GM23338 (cell line): ENCODE measurements around the gene RNF215. TPM values are rescaled to one million over a fixed set of nuclear protein-coding genes. Genes with fewer than 3 reads are reported as not detected.

ENCODE experiments used
- ATAC-seq: fragments of 200-7000 bp; cut with Tn5 transposase; 3 replicates; pipeline ENCODE4 v1.9.1; 2020
- DNase-seq: peaks from one replicate; pipeline ENCODE4 v3.0.0-alpha.2; 2015; ENCODE audit warnings: low spot score
- H2AFZ ChIP-seq: fragments of 200-600 bp; sonication (generic); 2 replicates; pipeline ENCODE4 v1.8.0; 2016; ENCODE audit warnings: antibody characterized with exemption, mild to moderate bottlenecking, moderate library complexity
- H3F3A ChIP-seq: fragments of 200-600 bp; sonication (generic); replicated peaks from 2 replicates; pipeline ENCODE4 v1.8.0; 2017; ENCODE audit warnings: antibody characterized with exemption, mixed run types, low read depth
- H3K27ac ChIP-seq: fragments of 200-600 bp; sonication (generic); 2 replicates; pipeline ENCODE4 v1.6.1; 2016; ENCODE audit warnings: low read depth
- H3K27me3 ChIP-seq: fragments of 200-600 bp; sonication (generic); 2 replicates; pipeline ENCODE4 v1.8.0; 2016; ENCODE audit warnings: mild to moderate bottlenecking, mixed run types, moderate library complexity; ENCODE audit not compliant: insufficient read depth
- H3K36me3 ChIP-seq: fragments of 200-600 bp; sonication (generic); 2 replicates; pipeline ENCODE4 v1.8.0; 2016; ENCODE audit warnings: mild to moderate bottlenecking; ENCODE audit not compliant: insufficient read depth
- H3K4me1 ChIP-seq: fragments of 200-600 bp; sonication (generic); 2 replicates; pipeline ENCODE4 v1.8.0; 2016; ENCODE audit warnings: mild to moderate bottlenecking, moderate library complexity; ENCODE audit not compliant: insufficient read depth
- H3K4me2 ChIP-seq: fragments of 200-600 bp; sonication (generic); 2 replicates; pipeline ENCODE4 v1.7.1; 2017; ENCODE audit warnings: mixed run types
- H3K4me3 ChIP-seq: fragments of 200-600 bp; sonication (generic); 2 replicates; pipeline ENCODE4 v1.6.1; 2016; ENCODE audit warnings: mixed run types
- H3K79me2 ChIP-seq: fragments of 200-600 bp; sonication (generic); replicated peaks from 2 replicates; pipeline ENCODE4 v1.8.0; 2017; ENCODE audit warnings: mild to moderate bottlenecking; ENCODE audit not compliant: insufficient read depth
- H3K9me2 ChIP-seq: fragments of 200-600 bp; sonication (generic); 2 replicates; pipeline ENCODE4 v1.8.0; 2017; ENCODE audit not compliant: insufficient read depth
- H4K20me1 ChIP-seq: fragments of 200-600 bp; sonication (generic); replicated peaks from 2 replicates; pipeline ENCODE4 v1.8.0; 2017; ENCODE audit warnings: mild to moderate bottlenecking; ENCODE audit not compliant: insufficient read depth
- H3K27ac Mint-ChIP-seq: 2 replicates; pipeline ENCODE4 v1.8.0; 2020; ENCODE audit warnings: inconsistent platforms, mild to moderate bottlenecking, moderate library complexity, mixed read lengths
- H3K27me3 Mint-ChIP-seq: 3 replicates; pipeline ENCODE4 v1.8.0; 2022; ENCODE audit warnings: low read depth, mild to moderate bottlenecking, moderate library complexity, mixed read lengths, inconsistent platforms; ENCODE audit not compliant: insufficient read depth, poor library complexity
- H3K36me3 Mint-ChIP-seq: 3 replicates; pipeline ENCODE4 v1.8.0; 2021; ENCODE audit warnings: low read depth, mild to moderate bottlenecking, inconsistent platforms, moderate library complexity, mixed read lengths
- H3K4me1 Mint-ChIP-seq: 3 replicates; pipeline ENCODE4 v1.8.0; 2020; ENCODE audit warnings: mild to moderate bottlenecking, inconsistent platforms, mixed read lengths
- H3K4me3 Mint-ChIP-seq: 3 replicates; pipeline ENCODE4 v1.8.0; 2021; ENCODE audit warnings: moderate library complexity, mild to moderate bottlenecking, inconsistent platforms, mixed read lengths
- H3K9me3 Mint-ChIP-seq: 3 replicates; pipeline ENCODE4 v1.8.0; 2020; ENCODE audit warnings: moderate library complexity, mild to moderate bottlenecking, inconsistent platforms, mixed read lengths
- CREB1 ChIP-seq: fragments of 250-450 bp; sonication (Bioruptor Pico); IDR thresholded peaks from 2 replicates; pipeline ENCODE4 v1.5.0; 2020; ENCODE audit warnings: low read depth, mild to moderate bottlenecking, moderate library complexity
- CTCF ChIP-seq, 2 experiments: fragments of 200-600 bp in 1 of 2; sonication (generic) in 1 of 2; conservative IDR thresholded peaks; 2 replicates each; pipeline versions ENCODE4 v1.5.1 to v1.6.1; 2016 to 2017; ENCODE audit warnings: antibody characterized with exemption in 2 of 2, low read depth in 2 of 2, mild to moderate bottlenecking in 2 of 2, moderate library complexity in 1 of 2
- ETS1 ChIP-seq: IDR thresholded peaks from 2 replicates; pipeline ENCODE4 v1.6.1; 2016; ENCODE audit warnings: antibody characterized with exemption
- EZH2 ChIP-seq: fragments of 200-600 bp; sonication (generic); IDR thresholded peaks from one replicate; pipeline ENCODE4 v1.8.0; 2017; ENCODE audit warnings: antibody characterized with exemption, mild to moderate bottlenecking, low read depth; ENCODE audit not compliant: unreplicated experiment
- EZH2phosphoT487 ChIP-seq: fragments of 200-600 bp; sonication (generic); IDR thresholded peaks from one replicate; pipeline ENCODE4 v1.8.1; 2018; ENCODE audit warnings: antibody characterized with exemption; ENCODE audit not compliant: unreplicated experiment
- JUNB ChIP-seq: IDR thresholded peaks from one replicate; pipeline ENCODE4 v1.6.1; 2016; ENCODE audit warnings: antibody characterized with exemption; ENCODE audit not compliant: unreplicated experiment
- NANOG ChIP-seq: IDR thresholded peaks from 2 replicates; pipeline ENCODE4 v1.6.1; 2016; ENCODE audit warnings: antibody characterized with exemption, borderline replicate concordance
- POLR2AphosphoS5 ChIP-seq: IDR thresholded peaks from 2 replicates; pipeline ENCODE4 v1.6.1; 2016; ENCODE audit warnings: antibody characterized with exemption, low read depth
- STAT1 ChIP-seq: IDR thresholded peaks from one replicate; pipeline ENCODE4 v1.6.1; 2016; ENCODE audit warnings: antibody characterized with exemption; ENCODE audit not compliant: unreplicated experiment
- ZNF114 ChIP-seq: fragments of 250-450 bp; sonication (Bioruptor Pico); IDR thresholded peaks from 2 replicates; pipeline ENCODE4 v1.5.0; 2020; ENCODE audit warnings: mild to moderate bottlenecking, moderate library complexity
- ZNF331 ChIP-seq: fragments of 250-450 bp; sonication (Bioruptor Pico); IDR thresholded peaks from 2 replicates; pipeline ENCODE4 v1.5.0; 2020; ENCODE audit warnings: low read depth, mild to moderate bottlenecking, moderate library complexity
- ZNF462 ChIP-seq: fragments of 250-450 bp; sonication (Bioruptor Pico); IDR thresholded peaks from 2 replicates; pipeline ENCODE4 v1.5.0; 2020; ENCODE audit warnings: mild to moderate bottlenecking, moderate library complexity
- polyA plus RNA-seq: library from polyadenylated mRNA; unstranded; fragments of >200 nt; fragmentation: Nextera tagmentation; extraction: Ambion mirVana; gene quantifications from 2 replicates; pipeline ENCODE4 v1.2.1, GENCODE V29; 2016
- total RNA-seq: library from RNA; depleted of rRNA; stranded (reverse); fragments of >200 nt; shearing (Covaris generic); gene quantifications from 2 replicates; pipeline ENCODE4 v1.2.3, GENCODE V29; 2014
- TF ChIP-seq, protein P1 (sequence below): IDR thresholded peaks from one replicate; pipeline ENCODE4 v1.6.1; 2018; ENCODE audit warnings: antibody characterized with exemption; ENCODE audit not compliant: unreplicated experiment

RNF215 gene
- total and polyA plus RNA-seq, 2 experiments from 2014 or later: 3.3 to 13.9 TPM

DNA sequence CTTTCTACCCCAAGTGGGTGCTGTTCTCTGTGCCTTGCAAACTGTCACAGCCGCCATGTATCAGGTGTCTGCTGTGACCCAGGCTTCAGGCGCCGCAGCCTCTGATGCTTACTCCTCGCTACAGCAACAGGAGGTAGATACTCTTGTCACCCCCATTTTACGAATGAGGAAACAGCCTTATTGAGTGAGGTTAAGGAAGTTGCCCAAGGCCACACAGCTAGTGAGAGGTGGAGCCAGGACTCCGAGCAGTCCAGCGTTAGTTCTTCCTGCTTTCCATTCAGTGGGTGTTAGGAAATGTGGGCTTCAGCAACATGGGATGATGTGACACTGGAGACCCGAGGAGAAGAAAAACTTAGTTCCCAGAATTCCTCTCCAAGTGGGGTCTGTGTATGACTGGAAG, 14.3 kb downstream of the RNF215 start:
- Histone ChIP-seq H2AFZ (no peak overlapping the region), H3K27me3 (no peaks in the 10 kb centered on the region), H3F3A (no peaks in the 10 kb centered on the region; the same call in 1 of the 2 replicates), H3K4me1 (no peaks in the 10 kb centered on the region), H4K20me1 (no peaks in the 10 kb centered on the region), H3K4me3 (no peak overlapping the region), H3K36me3 (no peaks in the 10 kb centered on the region), H3K27ac (no peak overlapping the region), H3K79me2 (no peaks in the 10 kb centered on the region), H3K4me2 (no peak overlapping the region), H3K9me2 (no peaks in the 10 kb centered on the region)
- H3K27me3 Mint-ChIP-seq: peaks cover 16% of the 10 kb centered on the region
- H3K27ac Mint-ChIP-seq: no peak overlapping the region
- no peak overlapping the region for H3K4me3 Mint-ChIP-seq
- DNase-seq (no peak), ATAC-seq (no peak)
- H3K9me3 Mint-ChIP-seq: no peaks in the 10 kb centered on the region; the same call in 2 of the 3 replicates
- no peak for TF ChIP-seq ZNF462 (CRISPR knock-in tag)
- TF ChIP-seq CTCF (conservative IDR thresholded peaks at IDR 0.05; ENCODE audit: low read depth in 2 of 2): no peak
- TF ChIP-seq ZNF331 (CRISPR knock-in tag): no peak
- no peak for TF ChIP-seq ZNF114 (CRISPR knock-in tag)
- no peak for TF ChIP-seq STAT1
- TF ChIP-seq JUNB: no peak
- no peak for TF ChIP-seq ETS1
- TF ChIP-seq POLR2AphosphoS5: no peak
- TF ChIP-seq NANOG: no peak
- TF ChIP-seq, protein P1, sequence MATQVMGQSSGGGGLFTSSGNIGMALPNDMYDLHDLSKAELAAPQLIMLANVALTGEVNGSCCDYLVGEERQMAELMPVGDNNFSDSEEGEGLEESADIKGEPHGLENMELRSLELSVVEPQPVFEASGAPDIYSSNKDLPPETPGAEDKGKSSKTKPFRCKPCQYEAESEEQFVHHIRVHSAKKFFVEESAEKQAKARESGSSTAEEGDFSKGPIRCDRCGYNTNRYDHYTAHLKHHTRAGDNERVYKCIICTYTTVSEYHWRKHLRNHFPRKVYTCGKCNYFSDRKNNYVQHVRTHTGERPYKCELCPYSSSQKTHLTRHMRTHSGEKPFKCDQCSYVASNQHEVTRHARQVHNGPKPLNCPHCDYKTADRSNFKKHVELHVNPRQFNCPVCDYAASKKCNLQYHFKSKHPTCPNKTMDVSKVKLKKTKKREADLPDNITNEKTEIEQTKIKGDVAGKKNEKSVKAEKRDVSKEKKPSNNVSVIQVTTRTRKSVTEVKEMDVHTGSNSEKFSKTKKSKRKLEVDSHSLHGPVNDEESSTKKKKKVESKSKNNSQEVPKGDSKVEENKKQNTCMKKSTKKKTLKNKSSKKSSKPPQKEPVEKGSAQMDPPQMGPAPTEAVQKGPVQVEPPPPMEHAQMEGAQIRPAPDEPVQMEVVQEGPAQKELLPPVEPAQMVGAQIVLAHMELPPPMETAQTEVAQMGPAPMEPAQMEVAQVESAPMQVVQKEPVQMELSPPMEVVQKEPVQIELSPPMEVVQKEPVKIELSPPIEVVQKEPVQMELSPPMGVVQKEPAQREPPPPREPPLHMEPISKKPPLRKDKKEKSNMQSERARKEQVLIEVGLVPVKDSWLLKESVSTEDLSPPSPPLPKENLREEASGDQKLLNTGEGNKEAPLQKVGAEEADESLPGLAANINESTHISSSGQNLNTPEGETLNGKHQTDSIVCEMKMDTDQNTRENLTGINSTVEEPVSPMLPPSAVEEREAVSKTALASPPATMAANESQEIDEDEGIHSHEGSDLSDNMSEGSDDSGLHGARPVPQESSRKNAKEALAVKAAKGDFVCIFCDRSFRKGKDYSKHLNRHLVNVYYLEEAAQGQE: no peak
- TF ChIP-seq CREB1 (CRISPR knock-in tag): no peak
- no peak for TF ChIP-seq EZH2phosphoT487
- TF ChIP-seq EZH2: no peak
- peaks cover 5% of the 10 kb centered on the region for H3K4me1 Mint-ChIP-seq
- H3K36me3 Mint-ChIP-seq: peaks cover 5% of the 10 kb centered on the region
